Spinal cord (tissue), 10 donors: ENCODE data around the gene ASCC3. TPM values are rescaled to one million over a fixed set of nuclear protein-coding genes. Genes with fewer than 3 reads are reported as not detected.

Experiments used
- DNase-seq, 6 donors: peaks; one replicate each; pipeline versions ENCODE4 v3.0.0 to v3.0.0-alpha.2; 2013 to 2015; ENCODE audit warnings: low spot score in 6 of 6, low read depth in 4 of 6
- H3K27ac ChIP-seq: one replicate; pipeline ENCODE4 v1.5.1; 2013; ENCODE audit warnings: low read depth, low read length, control low read depth
- H3K27me3 ChIP-seq: one replicate; pipeline ENCODE4 v1.6.1; 2013; ENCODE audit warnings: low read length; ENCODE audit not compliant: control insufficient read depth, insufficient read depth
- H3K36me3 ChIP-seq: one replicate; pipeline ENCODE4 v1.6.1; 2013; ENCODE audit warnings: low read length; ENCODE audit not compliant: control insufficient read depth, insufficient read depth
- H3K4me1 ChIP-seq: one replicate; pipeline ENCODE4 v1.6.1; 2013; ENCODE audit warnings: low read length; ENCODE audit not compliant: control insufficient read depth, insufficient read depth
- H3K4me3 ChIP-seq: one replicate; pipeline ENCODE4 v1.5.1; 2013; ENCODE audit warnings: low read depth, low read length, control low read depth
- H3K9me3 ChIP-seq: one replicate; pipeline ENCODE4 v1.6.1; 2013; ENCODE audit warnings: low read length; ENCODE audit not compliant: control insufficient read depth, insufficient read depth
- WGBS: methylation state at CpG from one replicate; pipeline ENCODE4 v1.1.5; 2013; ENCODE audit warnings: missing lambda C conversion rate; ENCODE audit not compliant: insufficient coverage; 5-methylcytosine and 5-hydroxymethylcytosine counted together
- polyA plus RNA-seq, 2 donors: library from polyadenylated mRNA; unstranded; fragments of 120-200 nt; gene quantifications; one replicate each; pipeline ENCODE4 v1.2.1, GENCODE V29; 2013; ENCODE audit not compliant: insufficient read length in 2 of 2
- total RNA-seq, 2 donors: library from RNA; depleted of rRNA in 1 of 2; stranded (reverse); fragments of 120-200 nt in 1 of 2; fragments of >200 nt in 1 of 2; gene quantifications; one replicate each; pipeline versions ENCODE4 v1.2.3 to v1.2.4, GENCODE V29; 2013 to 2014
- donor health status: healthy.

ASCC3 gene
- total and polyA plus RNA-seq, 4 donors: 19.7 to 53.3 (median 28.8) TPM

- no peak overlapping the region for H3K27ac ChIP-seq
- no peak for DNase-seq
- H3K27me3 ChIP-seq: no peaks in the 10 kb centered on the region
- H3K4me1 ChIP-seq: no peaks in the 10 kb centered on the region
- no peaks in the 10 kb centered on the region for H3K9me3 ChIP-seq
- no CpG with 5 or more reads among the region's 1 CpG for WGBS
- no peaks in the 10 kb centered on the region for H3K36me3 ChIP-seq
- H3K4me3 ChIP-seq: no peak overlapping the region
These were observed 321.3 kb downstream of the ASCC3 start for GRCh38 chr6:100559859-100560258.

GRCh38 chr6:100554228-100554627 lies 326.9 kb downstream of the ASCC3 start:
- H3K27me3 ChIP-seq: no peaks in the 10 kb centered on the region
- H3K36me3 ChIP-seq: no peaks in the 10 kb centered on the region
- H3K9me3 ChIP-seq: no peaks in the 10 kb centered on the region
- H3K4me1 ChIP-seq: no peaks in the 10 kb centered on the region
- no peak overlapping the region for H3K4me3 ChIP-seq
- WGBS: no CpG with 5 or more reads among the region's 5 CpGs
- H3K27ac ChIP-seq: no peak overlapping the region
- DNase-seq: peak in 1 of 6 donors; percentile 60

DNA sequence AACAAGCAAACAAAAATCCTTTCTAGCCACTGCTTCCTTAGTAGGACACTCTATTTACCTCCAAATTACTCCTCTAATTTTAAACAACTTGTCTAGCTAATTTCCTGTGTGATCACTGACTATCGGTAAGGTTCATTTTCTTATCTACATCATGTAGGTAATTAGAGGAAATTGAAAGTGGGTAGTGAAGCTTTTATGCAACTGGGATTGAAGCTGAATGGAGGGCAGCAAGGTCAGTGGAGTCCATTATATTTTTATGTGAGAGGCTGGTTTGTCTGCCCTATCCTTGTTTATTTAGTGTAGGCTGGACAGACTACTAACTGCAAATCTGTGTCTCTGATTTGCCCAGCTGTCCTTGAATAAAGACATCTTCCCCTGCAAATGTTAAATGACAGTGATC lies 327.9 kb downstream of the ASCC3 start:
- no peaks in the 10 kb centered on the region for H3K9me3 ChIP-seq
- H3K36me3 ChIP-seq: no peaks in the 10 kb centered on the region
- no peak overlapping the region for H3K27ac ChIP-seq
- peak in 2 of 6 donors; percentile 2 to 23 for DNase-seq
- WGBS: no CpG with 5 or more reads among the region's 1 CpG
- no peaks in the 10 kb centered on the region for H3K4me1 ChIP-seq
- H3K4me3 ChIP-seq: no peak overlapping the region
- H3K27me3 ChIP-seq: no peaks in the 10 kb centered on the region

- H3K9me3 ChIP-seq: no peaks in the 10 kb centered on the region
- no peak for DNase-seq
- H3K36me3 ChIP-seq: no peaks in the 10 kb centered on the region
- no peaks in the 10 kb centered on the region for H3K27me3 ChIP-seq
- H3K27ac ChIP-seq: no peak overlapping the region
- no peaks in the 10 kb centered on the region for H3K4me1 ChIP-seq
- 90% methylated on average over 1 of the region's 2 CpGs for WGBS
- no peak overlapping the region for H3K4me3 ChIP-seq
These were observed 331.5 kb downstream of the ASCC3 start for GRCh38 chr6:100549406-100550167.

GRCh38 chr6:100538086-100538485 lies 343.0 kb downstream of the ASCC3 start:
- H3K9me3 ChIP-seq: no peaks in the 10 kb centered on the region
- no peak overlapping the region for H3K4me3 ChIP-seq
- H3K36me3 ChIP-seq: no peaks in the 10 kb centered on the region
- no CpG with 5 or more reads among the region's 1 CpG for WGBS
- no peak overlapping the region for H3K27ac ChIP-seq
- DNase-seq: no peak
- no peaks in the 10 kb centered on the region for H3K4me1 ChIP-seq
- H3K27me3 ChIP-seq: no peaks in the 10 kb centered on the region

- Histone ChIP-seq H3K4me3 (no peak overlapping the region), H3K36me3 (no peaks in the 10 kb centered on the region), H3K27ac (no peak overlapping the region), H3K4me1 (no peaks in the 10 kb centered on the region), H3K9me3 (no peaks in the 10 kb centered on the region), H3K27me3 (no peaks in the 10 kb centered on the region)
- no CpG with 5 or more reads among the region's 1 CpG for WGBS
- DNase-seq: no peak
These were observed 362.5 kb downstream of the ASCC3 start for GRCh38 chr6:100518588-100518987.

DNA sequence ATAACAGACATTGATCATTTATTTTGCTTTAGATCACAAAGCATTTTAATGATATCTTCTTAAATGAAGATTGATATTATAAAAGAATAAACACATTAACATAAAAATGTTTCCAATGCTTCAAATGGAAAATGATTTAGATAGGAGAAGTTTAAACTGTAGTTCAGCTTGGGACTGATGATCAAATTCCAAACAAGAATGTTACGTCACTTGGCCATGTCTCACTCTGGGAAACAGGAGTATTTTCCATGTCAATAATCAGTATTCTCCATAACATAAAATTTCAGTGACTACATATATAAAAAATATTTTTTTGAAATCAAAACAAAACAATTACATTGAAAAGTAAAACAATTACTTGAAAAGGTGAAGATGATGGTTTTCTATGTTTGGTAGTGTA lies 363.5 kb downstream of the ASCC3 start:
- H3K4me3 ChIP-seq: no peak overlapping the region
- H3K4me1 ChIP-seq: no peaks in the 10 kb centered on the region
- DNase-seq: no peak
- no CpG with 5 or more reads among the region's 1 CpG for WGBS
- no peaks in the 10 kb centered on the region for H3K27me3 ChIP-seq
- H3K36me3 ChIP-seq: no peaks in the 10 kb centered on the region
- no peak overlapping the region for H3K27ac ChIP-seq
- no peaks in the 10 kb centered on the region for H3K9me3 ChIP-seq

DNA sequence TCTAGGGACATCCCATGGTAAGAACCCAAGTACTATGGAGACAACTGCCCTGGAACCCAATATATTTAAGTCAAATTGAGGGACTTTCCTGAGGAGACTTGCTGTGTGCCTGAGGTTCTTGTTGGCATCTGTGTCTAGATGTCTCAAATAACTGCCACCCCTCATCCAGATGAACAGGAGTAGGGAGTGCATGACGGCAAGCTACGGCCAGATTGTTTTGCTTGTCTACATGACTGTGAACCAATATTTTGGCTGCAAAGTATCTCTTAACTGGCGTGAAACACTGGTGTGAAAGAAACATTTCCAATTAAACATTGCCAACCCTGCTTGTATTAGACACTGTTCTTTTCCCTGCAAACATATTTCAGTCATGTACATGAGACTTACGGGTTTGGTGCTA lies 364.0 kb downstream of the ASCC3 start:
- 94% methylated on average over 2 of the region's 4 CpGs for WGBS
- no peaks in the 10 kb centered on the region for H3K27me3 ChIP-seq
- H3K27ac ChIP-seq: no peak overlapping the region
- no peak overlapping the region for H3K4me3 ChIP-seq
- H3K4me1 ChIP-seq: no peaks in the 10 kb centered on the region
- H3K9me3 ChIP-seq: no peaks in the 10 kb centered on the region
- no peaks in the 10 kb centered on the region for H3K36me3 ChIP-seq
- peak in 1 of 6 donors; percentile 88 for DNase-seq

DNA sequence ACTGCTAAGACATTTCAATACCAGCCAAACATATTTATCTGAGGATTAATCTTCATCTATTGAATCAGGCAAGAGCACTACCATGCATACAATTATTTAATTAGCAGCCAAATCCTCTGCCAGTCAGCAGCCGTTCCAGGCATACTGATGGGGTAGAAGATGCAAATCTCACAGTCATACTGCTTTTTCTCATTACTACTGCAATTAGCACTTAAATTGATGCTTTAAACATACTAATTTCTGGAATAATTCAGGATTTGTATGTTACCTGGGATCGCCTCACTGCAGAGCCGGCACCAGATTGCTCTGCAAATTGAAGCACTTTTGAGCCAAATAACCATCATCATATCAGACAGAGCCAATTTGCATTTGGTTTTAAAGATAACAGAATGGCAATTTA lies 366.5 kb downstream of the ASCC3 start:
- H3K4me1 ChIP-seq: no peaks in the 10 kb centered on the region
- peaks cover 5% of the 10 kb centered on the region for H3K36me3 ChIP-seq
- no peaks in the 10 kb centered on the region for H3K9me3 ChIP-seq
- no peak overlapping the region for H3K4me3 ChIP-seq
- H3K27ac ChIP-seq: no peak overlapping the region
- H3K27me3 ChIP-seq: no peaks in the 10 kb centered on the region
- DNase-seq: peak in 2 of 6 donors; percentile 85 to 86
- no CpG with 5 or more reads among the region's 3 CpGs for WGBS

- no peaks in the 10 kb centered on the region for H3K4me1 ChIP-seq
- H3K4me3 ChIP-seq: no peak overlapping the region
- H3K27ac ChIP-seq: no peak overlapping the region
- H3K27me3 ChIP-seq: no peaks in the 10 kb centered on the region
- no peaks in the 10 kb centered on the region for H3K9me3 ChIP-seq
- H3K36me3 ChIP-seq: peaks cover 7% of the 10 kb centered on the region
- 90% methylated on average over 3 of the region's 6 CpGs for WGBS
- no peak for DNase-seq
These were observed 368.8 kb downstream of the ASCC3 start for GRCh38 chr6:100512203-100512862.
